Ascending aorta (tissue), 2 donors: ENCODE measurements around the gene ADIG. TPM values are rescaled to one million over a fixed set of nuclear protein-coding genes. Genes with fewer than 3 reads are reported as not detected.

Experiments
- DNase-seq, 2 donors: peaks; one replicate each; pipeline ENCODE4 v3.0.0-alpha.2; 2019; ENCODE audit warnings: low spot score in 2 of 2
- H3K27ac ChIP-seq, 2 donors: fragments of 200-600 bp; sonication (generic); one replicate each; pipeline ENCODE4 v1.5.1; 2016 to 2017; ENCODE audit warnings: mild to moderate bottlenecking in 1 of 2
- H3K27me3 ChIP-seq: fragments of 200-600 bp; sonication (generic); one replicate; pipeline ENCODE4 v1.5.1; 2017
- H3K36me3 ChIP-seq, 2 donors: fragments of 200-600 bp; sonication (generic); one replicate each; pipeline ENCODE4 v1.5.1; 2016
- H3K4me1 ChIP-seq, 2 donors: fragments of 200-600 bp; sonication (generic); one replicate each; pipeline ENCODE4 v1.5.1; 2016 to 2017; ENCODE audit warnings: mild to moderate bottlenecking in 1 of 2
- H3K4me3 ChIP-seq, 2 donors: fragments of 200-600 bp; sonication (generic); one replicate each; pipeline ENCODE4 v1.5.1; 2016 to 2017; ENCODE audit warnings: mild to moderate bottlenecking in 1 of 2
- H3K9me3 ChIP-seq, 2 donors: fragments of 200-600 bp; sonication (generic); one replicate each; pipeline ENCODE4 v1.5.1; 2016
- CTCF ChIP-seq, 3 experiments: fragments of 200-600 bp in 2 of 3; fragments of 450-650 bp in 1 of 3; sonication (generic) in 2 of 3; IDR thresholded peaks; one replicate each; pipeline ENCODE4 v1.5.1; 2016 to 2019; ENCODE audit warnings: antibody characterized with exemption in 3 of 3, mild to moderate bottlenecking in 1 of 3, moderate library complexity in 1 of 3
- intact Hi-C: fragments of 100-400 bp; cut with DNase I; formaldehyde crosslinking; loops from one replicate; pipeline ENCODE4 v1.15.1; 2023
- total RNA-seq: library from RNA; depleted of rRNA; stranded (reverse); fragments of >200 nt; gene quantifications from one replicate; pipeline ENCODE4 v1.1.0, GENCODE V29; 2016

Gene ADIG
- total RNA-seq, 1 donor from 2014 or later: not detected

DNA sequence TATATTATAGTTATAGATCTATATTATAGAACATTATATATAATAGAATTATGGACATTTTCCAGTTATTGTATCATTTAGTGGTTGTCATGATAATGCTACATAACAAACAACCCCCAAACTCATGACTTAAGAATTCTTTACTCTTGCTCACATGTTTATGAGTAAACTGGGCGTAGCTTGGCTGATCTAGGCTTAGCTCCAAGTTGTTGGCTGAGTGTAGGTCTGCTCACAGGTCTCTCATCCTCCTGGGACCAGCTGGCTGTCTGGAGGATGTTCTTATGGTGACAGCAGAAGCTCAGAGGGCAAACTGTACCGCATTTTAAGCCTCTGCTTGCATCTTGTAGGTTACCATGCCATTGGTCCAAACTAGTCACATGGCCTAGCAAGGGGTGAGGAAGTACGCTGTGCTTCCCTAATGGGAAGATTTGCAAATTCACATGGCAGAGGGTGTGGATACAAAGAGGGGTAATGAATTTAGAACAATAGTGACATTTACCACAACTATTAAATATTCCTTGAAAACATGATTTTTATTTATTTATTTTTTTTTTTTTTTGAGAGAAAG lies 54.8 kb downstream of the ADIG start:
- Histone ChIP-seq H3K4me1 (no peaks in the 10 kb centered on the region), H3K9me3 (no peaks in the 10 kb centered on the region), H3K4me3 (no peak overlapping the region), H3K27ac (no peak overlapping the region), H3K36me3 (no peaks in the 10 kb centered on the region), H3K27me3 (no peaks in the 10 kb centered on the region)
- intact Hi-C loops: no loop called here
- DNase-seq: no peak
- no peak for TF ChIP-seq CTCF (IDR thresholded peaks at IDR 0.05)

Other genes starting within 250 kb of the ADIG start
- gene LBP, start 234.7 kb upstream of the ADIG start, total RNA-seq: 18.8 TPM
- 129 TPM for gene SNHG17, start 145.9 kb upstream of the ADIG start, total RNA-seq
- 19.4 TPM for gene RALGAPB, start 108.4 kb upstream of the ADIG start, total RNA-seq
- not detected for gene ARHGAP40, start 20.6 kb downstream of the ADIG start, total RNA-seq
- not detected for gene SLC32A1, start 143.3 kb downstream of the ADIG start, total RNA-seq
- 5.9 TPM for gene ACTR5, start 167.3 kb downstream of the ADIG start, total RNA-seq
- gene PPP1R16B, start 224.5 kb downstream of the ADIG start, total RNA-seq: 26.4 TPM